GM21717 (cell line): ENCODE results near the gene RTRAF.

Experiments
- ATAC-seq: cut with Tn5 transposase; IDR thresholded peaks from one replicate; pipeline ENCODE4 v1.9.1; 2021; ENCODE audit warnings: mild to moderate bottlenecking, moderate library complexity; ENCODE audit not compliant: unreplicated experiment

RTRAF gene

GRCh38 chr14:51989293-51990234 is at the start of gene RTRAF:
Gene RTRAF, plus strand, starts transcription at chr14:51989546. Its CDS starts 94 bp downstream, at chr14:51989640.
- peak; percentile 92 for ATAC-seq

- ATAC-seq: no peak
These were observed 49.5 kb upstream of the RTRAF start for GRCh38 chr14:51939755-51940301.

- no peak for ATAC-seq
These were observed 46.4 kb upstream of the RTRAF start for GRCh38 chr14:51942971-51943370.

- no peak for ATAC-seq
These were observed 39.3 kb upstream of the RTRAF start for GRCh38 chr14:51950007-51950406.

- ATAC-seq: no peak
These were observed 37.7 kb upstream of the RTRAF start for GRCh38 chr14:51951656-51952055.

GRCh38 chr14:51954031-51954430 is 35.3 kb upstream of the RTRAF start:
- no peak for ATAC-seq

GRCh38 chr14:51954657-51955056 is 34.7 kb upstream of the RTRAF start:
- ATAC-seq: no peak

- ATAC-seq: no peak
These were observed 31.4 kb upstream of the RTRAF start for GRCh38 chr14:51957950-51958349.

- no peak for ATAC-seq
These were observed 29.4 kb upstream of the RTRAF start for GRCh38 chr14:51959928-51960327.

GRCh38 chr14:51960866-51961265 is 28.5 kb upstream of the RTRAF start:
- ATAC-seq: no peak

GRCh38 chr14:51962711-51963110 is 26.6 kb upstream of the RTRAF start:
- ATAC-seq: no peak

GRCh38 chr14:51963286-51963685 is 26.1 kb upstream of the RTRAF start:
- no peak for ATAC-seq

GRCh38 chr14:51967521-51967920 is 21.8 kb upstream of the RTRAF start:
- no peak for ATAC-seq

- no peak for ATAC-seq
These were observed 19.4 kb upstream of the RTRAF start for GRCh38 chr14:51969852-51970540.

- no peak for ATAC-seq
These were observed 16.8 kb upstream of the RTRAF start for GRCh38 chr14:51972566-51972965.

- ATAC-seq: no peak
These were observed 12.3 kb upstream of the RTRAF start for GRCh38 chr14:51977075-51977474.

- no peak for ATAC-seq
These were observed 10.7 kb upstream of the RTRAF start for GRCh38 chr14:51978681-51979085.

- peak; percentile 58 for ATAC-seq
These were observed 10.1 kb upstream of the RTRAF start for GRCh38 chr14:51979088-51979709.

- no peak for ATAC-seq
These were observed 8.0 kb upstream of the RTRAF start for GRCh38 chr14:51981218-51981854.

- no peak for ATAC-seq
These were observed 1.1 kb upstream of the RTRAF start for GRCh38 chr14:51988221-51988620.

GRCh38 chr14:51990488-51990887 is 1.1 kb downstream of the RTRAF start:
- no peak for ATAC-seq
